Effector memory CD8-positive, alpha-beta T cell (primary cell): ENCODE data around the gene PCDHB9.
"Not testable (repeated sequence)": the region's sequence is repeated elsewhere in the genome, so short reads cannot be mapped to it uniquely, and the experiment has no call there.

ENCODE experiments used
- ATAC-seq: fragments of 150-1000 bp; cut with Tn5 transposase; replicated peaks from 2 replicates; pipeline ENCODE4 v1.10.0; 2021; ENCODE audit warnings: mild to moderate bottlenecking, moderate library complexity
- DNase-seq, 3 experiments: peaks; one replicate each; pipeline ENCODE4 v3.0.0; 2021
- H3K27ac Mint-ChIP-seq, 2 donors: one replicate each; pipeline ENCODE4 v1.8.0; 2022; ENCODE audit warnings: mild to moderate bottlenecking in 2 of 2, mixed read lengths in 2 of 2, moderate library complexity in 2 of 2
- H3K27me3 Mint-ChIP-seq, 2 donors: one replicate each; pipeline ENCODE4 v1.8.0; 2022; ENCODE audit warnings: mixed read lengths in 2 of 2
- H3K36me3 Mint-ChIP-seq: one replicate; pipeline ENCODE4 v1.8.0; 2022; ENCODE audit warnings: mild to moderate bottlenecking, moderate library complexity, mixed read lengths; ENCODE audit not compliant: insufficient read depth
- H3K4me1 Mint-ChIP-seq, 2 donors: one replicate each; pipeline ENCODE4 v1.8.0; 2022; ENCODE audit warnings: low read depth in 2 of 2, mixed read lengths in 2 of 2
- H3K4me3 Mint-ChIP-seq, 2 donors: one replicate each; pipeline ENCODE4 v1.8.0; 2022; ENCODE audit warnings: mild to moderate bottlenecking in 2 of 2, mixed read lengths in 2 of 2, moderate library complexity in 2 of 2
- H3K9me3 Mint-ChIP-seq, 2 donors: one replicate each; pipeline ENCODE4 v1.8.0; 2022; ENCODE audit warnings: mixed read lengths in 2 of 2

The PCDHB9 gene

DNA sequence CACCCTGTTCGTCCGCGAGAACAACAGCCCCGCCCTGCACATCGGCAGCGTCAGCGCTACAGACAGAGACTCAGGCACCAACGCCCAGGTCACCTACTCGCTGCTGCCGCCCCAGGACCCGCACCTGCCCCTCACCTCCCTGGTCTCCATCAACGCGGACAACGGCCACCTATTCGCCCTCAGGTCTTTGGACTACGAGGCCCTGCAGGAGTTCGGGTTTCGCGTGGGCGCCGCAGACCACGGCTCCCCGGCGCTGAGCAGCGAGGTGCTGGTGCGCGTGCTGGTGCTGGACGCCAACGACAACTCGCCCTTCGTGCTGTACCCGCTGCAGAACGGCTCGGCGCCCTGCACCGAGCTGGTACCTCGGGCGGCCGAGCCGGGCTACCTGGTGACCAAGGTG, 49.0 kb downstream of the PCDHB9 start:
- peaks cover 37 to 50% of the 10 kb centered on the region in 2 donors for H3K27me3 Mint-ChIP-seq
- not testable (repeated sequence) for ATAC-seq, DNase-seq, H3K36me3 Mint-ChIP-seq, H3K27ac Mint-ChIP-seq, H3K9me3 Mint-ChIP-seq, H3K4me1 Mint-ChIP-seq, H3K4me3 Mint-ChIP-seq

DNA sequence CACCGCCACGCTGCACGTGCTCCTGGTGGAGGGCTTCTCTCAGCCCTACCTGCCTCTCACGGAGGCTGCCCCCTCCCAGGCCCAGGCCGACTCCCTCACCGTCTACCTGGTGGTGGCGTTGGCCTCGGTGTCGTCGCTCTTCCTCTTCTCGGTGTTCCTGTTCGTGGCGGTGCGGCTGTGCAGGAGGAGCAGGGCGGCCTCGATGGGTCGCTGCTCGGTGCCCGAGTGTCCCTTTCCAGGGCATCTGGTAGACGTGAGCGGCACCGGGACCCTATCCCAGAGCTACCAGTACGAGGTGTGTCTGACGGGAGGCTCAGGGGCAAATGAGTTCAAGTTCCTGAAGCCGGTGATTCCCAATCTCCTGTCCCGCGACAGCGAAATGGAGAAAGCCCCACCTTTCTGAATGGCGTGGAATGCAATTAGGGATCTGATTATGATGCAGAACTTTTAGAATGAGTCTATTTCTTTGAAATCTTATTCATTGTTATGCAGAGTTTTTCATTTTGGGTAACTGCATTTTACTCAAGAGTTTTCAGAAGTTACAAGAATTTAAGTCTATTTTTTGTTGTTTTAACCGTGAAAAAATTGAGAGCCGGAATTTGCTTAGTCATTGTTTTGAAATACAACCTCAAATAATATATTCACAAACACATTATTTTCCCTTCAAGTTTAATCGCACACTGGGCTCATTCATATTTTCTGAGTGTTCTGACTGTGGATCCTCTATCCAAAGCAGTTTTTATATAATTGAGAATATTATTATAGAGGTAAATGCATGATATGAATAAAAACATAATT, 49.8 kb downstream of the PCDHB9 start:
- DNase-seq = no peak
- peaks cover 4 to 7% of the 10 kb centered on the region in 2 donors for H3K9me3 Mint-ChIP-seq
- no peak for ATAC-seq
- peaks cover 0 to 2% of the 10 kb centered on the region in 2 donors for H3K4me1 Mint-ChIP-seq
- H3K36me3 Mint-ChIP-seq = no peaks in the 10 kb centered on the region
- no peak overlapping the region for H3K27ac Mint-ChIP-seq
- no peak overlapping the region for H3K4me3 Mint-ChIP-seq
- peaks cover 37 to 58% of the 10 kb centered on the region in 2 donors for H3K27me3 Mint-ChIP-seq
